ENCODE results near the gene EP400.
"Not testable (repeated sequence)": the region's sequence is repeated elsewhere in the genome, so short reads cannot be mapped to it uniquely, and the experiment has no call there.

The EP400 gene

GRCh38 chr12:132095520-132096409 is 146.0 kb downstream of the EP400 start:
- no peak for DNase-seq

- DNase-seq, result no peak
Observed at GRCh38 chr12:132099739-132100138, 150.0 kb downstream of the EP400 start.

GRCh38 chr12:132100306-132101065 is 150.7 kb downstream of the EP400 start:
- DNase-seq, result no peak

- DNase-seq, result no peak
Observed at GRCh38 chr12:132102297-132102696, 152.6 kb downstream of the EP400 start.

GRCh38 chr12:132103072-132103471 is 153.3 kb downstream of the EP400 start:
- not testable (repeated sequence) for DNase-seq

DNA sequence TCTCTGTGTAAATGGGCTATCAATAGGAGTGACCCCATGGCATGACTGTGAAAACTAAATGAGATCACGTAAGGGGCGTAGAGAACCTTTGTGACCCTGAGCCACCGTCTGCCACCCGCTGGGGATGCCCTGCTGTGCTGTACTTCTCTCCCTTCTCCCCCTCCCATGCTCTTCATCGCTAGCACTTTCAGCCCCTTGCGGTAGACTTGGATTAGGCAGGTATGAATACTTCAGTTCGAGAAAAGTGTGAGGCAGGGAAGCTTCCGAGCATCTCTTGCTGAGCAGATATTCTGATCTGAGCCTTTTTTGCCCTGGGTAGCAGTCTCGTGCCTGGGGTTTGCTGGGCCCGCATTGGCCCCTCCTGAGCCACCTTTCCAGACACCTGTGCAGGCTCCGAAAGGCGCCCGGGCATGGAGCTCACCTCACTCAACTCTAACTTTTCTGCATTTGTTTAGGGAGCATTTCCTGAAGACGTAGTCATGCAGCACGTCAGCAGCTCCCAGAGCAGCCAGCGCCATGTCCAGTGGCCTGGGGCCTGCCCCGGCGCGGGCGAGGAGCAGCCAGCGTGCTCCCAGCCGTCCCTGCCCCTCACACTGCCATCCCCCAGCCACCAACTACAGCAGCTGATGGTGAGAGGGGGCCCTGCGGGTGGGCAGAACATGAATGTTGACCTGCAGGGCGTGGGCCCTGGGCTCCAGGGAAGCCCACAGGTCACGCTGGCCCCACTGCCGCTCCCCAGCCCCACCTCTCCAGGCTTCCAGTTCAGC is 154.0 kb downstream of the EP400 start:
- DNase-seq, result no peak

DNA sequence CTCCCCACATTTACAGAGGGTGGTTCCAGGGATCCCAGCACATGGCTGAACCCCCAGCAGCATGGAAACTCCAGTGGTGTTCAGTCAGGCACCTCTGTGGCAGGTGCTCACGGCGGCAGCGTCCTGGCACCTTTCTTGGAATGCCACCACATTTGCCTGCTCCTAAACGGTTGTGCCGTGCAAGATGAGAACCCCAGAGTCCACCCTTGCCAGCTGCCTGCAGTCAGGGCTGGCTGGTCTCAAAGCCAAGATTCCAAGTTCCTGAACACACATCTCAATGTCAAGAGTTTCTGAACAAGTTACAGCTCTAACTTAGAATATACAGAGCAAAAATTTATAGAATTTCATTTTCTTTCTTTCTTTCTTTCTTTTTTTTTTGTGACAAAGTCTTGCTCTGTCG is 155.7 kb downstream of the EP400 start:
- DNase-seq, result no peak

- DNase-seq, result no peak
Observed at GRCh38 chr12:132106921-132107320, 157.2 kb downstream of the EP400 start.

DNA sequence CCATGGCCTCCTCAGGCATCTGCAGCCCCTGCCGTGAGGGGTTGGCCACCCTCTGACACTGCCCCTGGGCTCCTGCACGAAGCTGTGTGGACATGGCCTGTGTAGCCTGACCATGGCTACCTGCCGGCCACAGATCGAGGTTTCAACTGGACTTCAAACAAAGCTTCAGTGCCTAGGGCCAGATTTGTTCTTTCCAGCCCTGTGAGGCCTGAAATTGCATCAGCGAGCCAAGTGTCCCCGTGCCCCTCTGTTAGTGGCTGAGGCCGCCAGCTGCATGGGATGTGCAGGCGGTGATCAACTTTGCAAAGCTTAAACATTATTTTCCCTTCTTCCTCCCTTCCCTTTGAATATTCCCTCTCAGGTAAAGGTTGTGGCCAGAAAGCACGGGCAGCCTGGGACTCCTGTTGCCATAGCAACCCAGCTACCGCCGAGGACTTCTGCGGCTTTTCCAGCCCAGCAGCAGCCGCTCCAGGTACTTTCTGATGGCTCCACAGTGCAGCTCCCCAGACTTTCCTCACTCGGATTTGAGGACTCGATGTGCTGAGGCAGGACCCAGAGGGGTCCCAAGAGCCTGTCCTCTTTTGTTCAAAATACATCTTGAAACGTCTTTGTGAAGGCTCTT is 158.6 kb downstream of the EP400 start:
- DNase-seq, result no peak

GRCh38 chr12:132109741-132110140 is 160.0 kb downstream of the EP400 start:
- no peak for DNase-seq

- no peak for DNase-seq
Observed at GRCh38 chr12:132110677-132111076, 160.9 kb downstream of the EP400 start.

DNA sequence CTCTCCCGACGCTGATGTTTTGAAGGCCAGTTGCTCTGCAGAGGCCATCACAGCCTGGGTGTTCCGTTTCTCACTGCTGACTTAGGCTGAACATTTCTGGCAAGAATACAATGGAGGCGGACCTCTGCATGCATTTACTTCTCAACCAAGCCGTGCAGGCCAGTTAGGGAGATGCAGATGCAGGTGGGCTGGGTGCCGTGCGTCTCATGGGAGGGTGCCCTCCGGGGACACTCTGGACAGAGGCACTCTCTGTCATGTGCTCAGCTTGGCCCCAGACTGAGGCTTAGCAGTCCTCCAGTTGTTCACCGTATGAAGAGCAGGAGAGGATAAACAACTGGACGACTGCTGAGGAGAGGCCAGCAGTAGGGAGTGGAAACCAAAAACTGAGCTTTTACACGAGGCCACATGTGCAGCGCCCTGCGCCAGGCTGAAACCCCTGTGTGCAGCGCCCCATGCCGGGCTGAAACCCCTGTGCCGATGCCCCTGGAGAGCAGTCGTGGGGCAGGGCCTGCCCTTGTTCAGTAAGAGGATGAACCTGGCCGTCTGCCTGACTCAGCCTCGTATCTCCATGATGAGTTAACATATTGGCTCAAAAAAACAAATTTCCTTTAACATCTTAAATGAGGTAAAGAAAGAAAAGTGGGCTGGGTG is 162.0 kb downstream of the EP400 start:
- no peak for DNase-seq

- DNase-seq, result no peak
Observed at GRCh38 chr12:132114667-132115066, 164.9 kb downstream of the EP400 start.

DNA sequence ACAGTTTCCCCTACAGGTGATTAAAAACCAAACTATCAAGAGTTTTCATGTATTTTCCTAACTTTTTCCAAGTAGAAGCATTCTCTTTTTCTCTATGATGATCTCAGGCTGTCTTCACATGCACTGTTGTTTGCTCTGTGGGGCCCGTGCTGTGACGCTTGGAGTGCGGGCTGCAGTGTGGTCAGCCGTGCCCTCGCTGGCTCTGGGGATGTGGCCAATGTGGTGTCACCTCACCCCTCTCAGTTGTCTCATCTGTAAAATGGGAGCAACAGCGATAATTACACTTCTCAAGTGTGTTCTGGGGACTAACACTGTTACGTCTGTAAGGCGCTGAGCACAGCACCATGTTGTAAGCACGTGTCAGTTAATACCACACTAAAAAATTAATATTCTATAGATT is 165.8 kb downstream of the EP400 start:
- DNase-seq, result no peak

- no peak for DNase-seq
Observed at GRCh38 chr12:132116709-132117557, 167.2 kb downstream of the EP400 start.

DNA sequence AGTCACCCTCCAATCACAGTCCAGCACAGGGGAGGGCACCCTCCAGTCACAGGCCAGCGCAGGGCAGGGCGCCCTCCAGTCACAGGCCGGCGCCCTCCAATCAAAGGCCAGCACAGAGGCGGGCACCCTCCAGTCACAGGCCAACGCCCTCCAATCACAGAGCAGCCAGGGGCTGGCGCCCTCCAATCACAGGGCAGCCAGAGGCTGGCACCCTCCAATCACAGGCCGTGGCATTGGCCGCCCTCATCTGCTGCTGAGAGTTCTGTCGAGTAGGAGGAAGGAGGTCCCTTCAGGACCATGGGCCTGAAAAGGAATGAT is 167.8 kb downstream of the EP400 start:
- no peak for DNase-seq

- no peak for DNase-seq
Observed at GRCh38 chr12:132118876-132119275, 169.1 kb downstream of the EP400 start.

- DNase-seq, result no peak
Observed at GRCh38 chr12:132121283-132121682, 171.5 kb downstream of the EP400 start.

DNA sequence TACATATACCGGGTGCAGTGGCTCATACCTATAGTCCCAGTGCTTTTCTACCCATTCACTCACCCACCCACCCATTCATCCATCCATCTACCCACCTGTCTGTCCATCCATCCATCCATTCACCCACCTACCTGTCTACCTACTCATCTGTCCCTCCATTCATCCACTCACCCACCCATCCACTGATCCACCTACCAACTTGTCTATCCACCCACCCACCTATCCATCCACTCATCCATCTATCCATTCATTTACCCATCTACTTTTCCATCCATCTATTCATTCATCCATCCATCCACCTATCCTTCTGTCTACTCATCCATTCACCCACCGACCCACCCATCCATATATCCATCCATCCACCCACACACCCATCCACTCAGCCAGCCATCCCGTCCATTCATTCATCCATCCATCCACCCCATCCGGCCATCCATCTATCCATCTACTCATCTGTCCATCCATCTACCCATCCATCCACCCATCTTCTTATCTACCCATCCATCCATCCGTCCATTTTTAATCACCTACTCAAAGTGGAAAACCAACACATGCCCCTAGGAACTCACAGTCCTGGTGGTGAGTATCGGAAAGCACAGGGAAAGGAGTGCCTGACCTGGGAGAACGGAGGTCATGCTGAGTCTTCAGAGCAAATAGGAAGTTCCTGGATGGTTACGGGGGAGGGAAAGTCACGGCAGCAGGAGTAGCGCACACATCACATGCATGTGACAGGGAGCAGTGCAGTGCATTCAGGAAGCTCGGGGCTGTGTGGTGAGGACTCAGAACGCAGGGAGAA is 174.4 kb downstream of the EP400 start:
- DNase-seq, result no peak

DNA sequence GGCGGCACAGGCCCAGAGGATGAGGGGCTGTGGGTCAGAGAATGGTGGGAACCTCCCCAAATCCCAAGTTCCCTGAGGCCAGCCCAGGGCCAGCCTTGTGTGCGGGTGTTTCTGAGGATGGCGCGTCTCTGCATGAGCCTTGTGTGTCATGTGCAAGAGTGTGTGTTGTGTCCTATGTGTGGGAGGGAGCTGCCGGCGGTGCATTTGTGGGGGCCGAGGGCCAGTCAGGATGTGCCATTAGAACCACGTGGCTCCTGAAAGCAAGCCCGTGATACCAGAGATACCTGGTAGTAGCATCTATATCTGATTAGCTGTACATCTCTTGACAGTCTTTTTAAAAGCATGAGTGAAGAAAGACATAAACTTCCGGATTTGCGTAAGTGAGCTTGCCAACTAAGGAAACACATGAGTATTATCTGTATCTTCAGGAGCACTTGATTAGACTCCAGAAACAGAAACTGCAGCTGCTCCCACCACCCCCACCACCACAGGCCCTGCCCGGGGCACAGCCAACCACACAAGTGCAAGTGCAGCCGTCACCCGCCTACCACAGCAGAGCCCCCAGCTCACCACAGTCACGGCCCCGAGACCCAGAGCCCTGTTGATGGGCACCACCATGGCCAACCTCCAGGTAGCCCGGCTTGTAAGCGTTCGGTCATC is 175.2 kb downstream of the EP400 start:
- no peak for DNase-seq

Data from stimulated activated CD4-positive, alpha-beta T cell treated with anti-CD3 and anti-CD28 coated beads, Interleukin-4, amount 100 ng/mL, for 24 hours (primary cell).